HepG2 (cell line): ENCODE results near the gene ALLC. TPM values are rescaled to one million over a fixed set of nuclear protein-coding genes. Genes with fewer than 3 reads are reported as not detected.

Experiments used
- ATAC-seq: fragments of 200-7000 bp; cut with Tn5 transposase; 3 replicates; pipeline ENCODE4 v1.9.1; 2020; ENCODE audit warnings: mild to moderate bottlenecking, moderate library complexity
- BruUV-seq: library from RNA; stranded (reverse); fragments of 400-500 nt; replicated peaks from 2 replicates; lab custom pipeline; 2021; lab: Mats Ljungman, UMichigan
- CTCF ChIA-PET: fragments of 300-600 bp; formaldehyde crosslinking; extraction: SDS; loops from one replicate; lab custom pipeline; 2021; ENCODE audit warnings: low total read pairs, inconsistent platforms, low intra/inter-chr PET ratio; lab: Yijun Ruan, JAX
- POLR2A ChIA-PET: fragments of 350-600 bp; sonication (Branson Sonifier 250); formaldehyde crosslinking; loops from one replicate; lab custom pipeline; 2020; ENCODE audit warnings: antibody characterized with exemption, inconsistent platforms; lab: Yijun Ruan, JAX
- DNase-seq: peaks from one replicate; pipeline ENCODE4 v3.0.0-alpha.2; 2015; ENCODE audit warnings: low spot score
- FAIRE-seq: peaks from 3 replicates; lab custom pipeline; 2011; peaks lifted over from hg19 to GRCh38; lab: Jason Lieb, UNC
- H2AFZ ChIP-seq: one replicate; pipeline ENCODE4 v1.6.1; 2011; ENCODE audit warnings: low read length, inconsistent platforms
- H3K27ac ChIP-seq: fragments of 300-600 bp; 3 replicates; pipeline ENCODE4 v1.8.0; 2011; ENCODE audit warnings: mixed run types, mild to moderate bottlenecking, mixed read lengths, low read length, inconsistent platforms; ENCODE audit not compliant: insufficient read depth; ENCODE audit errors: extremely low read length
- H3K27me3 ChIP-seq, 2 experiments: fragments of 200-600 bp in 1 of 2; 2 replicates in 1 of 2; 3 replicates in 1 of 2; pipeline versions ENCODE4 v1.6.0 to v1.8.0; 2011; ENCODE audit warnings: low read length in 2 of 2, mild to moderate bottlenecking in 2 of 2, moderate library complexity in 2 of 2, inconsistent platforms in 1 of 2; ENCODE audit not compliant: insufficient read depth in 2 of 2, control insufficient read depth in 1 of 2
- H3K36me3 ChIP-seq, 2 experiments: fragments of 200-600 bp in 1 of 2; replicated peaks in 1 of 2; 2 replicates in 1 of 2; 3 replicates in 1 of 2; pipeline versions ENCODE4 v1.5.1 to v1.8.0; 2011; ENCODE audit warnings: low read length in 2 of 2, inconsistent platforms in 1 of 2; ENCODE audit not compliant: insufficient read depth in 2 of 2, control insufficient read depth in 1 of 2
- H3K4me1 ChIP-seq: 2 replicates; pipeline ENCODE4 v1.5.1; 2012; ENCODE audit warnings: low read length, inconsistent platforms; ENCODE audit not compliant: insufficient read depth
- H3K4me2 ChIP-seq: 2 replicates; pipeline ENCODE4 v1.6.0; 2011; ENCODE audit warnings: low read depth, low read length, inconsistent platforms
- H3K4me3 ChIP-seq, 3 experiments: fragments of 200-600 bp in 1 of 3; sonication (generic), shearing (Covaris generic) in 1 of 3; replicated peaks in 1 of 3; 2 replicates each; pipeline ENCODE4 v1.5.1; 2011 to 2016; ENCODE audit warnings: low read length in 3 of 3, inconsistent platforms in 2 of 3, low read depth in 2 of 3, mild to moderate bottlenecking in 2 of 3, control low read depth in 1 of 3, mixed read lengths in 1 of 3; ENCODE audit not compliant: insufficient read depth in 1 of 3
- H3K79me2 ChIP-seq: one replicate; pipeline ENCODE4 v1.6.1; 2011; ENCODE audit warnings: low read length, inconsistent platforms; ENCODE audit not compliant: insufficient read depth
- H3K9ac ChIP-seq: 2 replicates; pipeline ENCODE4 v1.6.0; 2011; ENCODE audit warnings: mild to moderate bottlenecking, low read depth, low read length, inconsistent platforms; ENCODE audit not compliant: insufficient read depth
- H3K9me3 ChIP-seq: 2 replicates; pipeline ENCODE4 v1.5.1; 2012; ENCODE audit warnings: mild to moderate bottlenecking, low read length
- H4K20me1 ChIP-seq: 2 replicates; pipeline ENCODE4 v1.6.0; 2011; ENCODE audit warnings: inconsistent platforms, mild to moderate bottlenecking, low read length, moderate library complexity; ENCODE audit not compliant: insufficient read depth
- MBNL3 ChIP-seq: fragments of 250-450 bp; sonication (Bioruptor Pico); conservative IDR thresholded peaks from 2 replicates; pipeline ENCODE4 v1.8.0; 2022; ENCODE audit warnings: mild to moderate bottlenecking, inconsistent platforms
- ZNF713 ChIP-seq: sonication (generic); formaldehyde crosslinking; IDR thresholded peaks from 2 replicates; pipeline ENCODE4 v1.4.0; 2020; ENCODE audit warnings: mild to moderate bottlenecking, missing genetic modification reagents
- ZZZ3 ChIP-seq: sonication (generic); formaldehyde crosslinking; IDR thresholded peaks from 2 replicates; pipeline ENCODE4 v1.4.0; 2020; ENCODE audit warnings: missing genetic modification reagents, mild to moderate bottlenecking, borderline replicate concordance
- WGBS: methylation state at CpG from one replicate; pipeline ENCODE4 v1.1.6; 2017; ENCODE audit warnings: low lambda C conversion rate; 5-methylcytosine and 5-hydroxymethylcytosine counted together
- in situ Hi-C: cut with HindIII; loops from 2 replicates; pipeline ENCODE4 v1.10.0; 2017; ENCODE audit warnings: low pct_unique_long_range_greater_than_20kb; ENCODE audit not compliant: extremely low pct_ligation_motif_present
- intact Hi-C: fragments of 100-400 bp; cut with micrococcal nuclease; formaldehyde crosslinking; loops from one replicate; pipeline ENCODE4 v1.10.0; 2022; ENCODE audit not compliant: unreplicated experiment
- polyA plus RNA-seq, 8 experiments: library from polyadenylated mRNA; depleted of rRNA in 3 of 8; stranded (reverse) in 7 of 8; unstranded in 1 of 8; fragments of >200 nt; fragmentation: Illumina TruSeq in 4 of 8; extraction: Trizol in 4 of 8; gene quantifications; 2 replicates each; pipeline versions ENCODE4 v1.2.1 to v1.2.3, GENCODE V29; 2011 to 2016; ENCODE audit warnings: low read depth in 4 of 8, missing spikeins in 1 of 8, mixed read lengths in 1 of 8; ENCODE audit not compliant: insufficient read depth in 1 of 8
- total RNA-seq, 5 experiments: library from RNA; depleted of rRNA; stranded (reverse); fragments of >200 nt; fragmentation: Illumina TruSeq; extraction: Trizol; gene quantifications; 2 replicates each; pipeline ENCODE4 v1.2.3, GENCODE V29; 2016; ENCODE audit warnings: low read depth in 1 of 5

ALLC gene
- total and polyA plus RNA-seq, 2 of the 13 experiments (the other 11 are each of a cell fraction or from before 2014, with no cell fraction given) = 0.08 to 0.11 TPM

GRCh38 chr2:3696545-3696944 is 38.5 kb downstream of the ALLC start:
- in situ Hi-C loops (no loop called here), intact Hi-C loops (no loop called here)
- FAIRE-seq (no peak), ATAC-seq (no peak)
- Histone ChIP-seq H3K9ac (no peak overlapping the region), H3K9me3 (no peaks in the 10 kb centered on the region), H2AFZ (no peak overlapping the region), H3K27me3 (peaks cover 0 to 10% of the 10 kb centered on the region in 2 experiments; a peak in 1 of 5 replicates)
- no peak for TF ChIP-seq ZZZ3 (CRISPR knock-in tag)
- no peak for TF ChIP-seq MBNL3
- TF ChIP-seq, all 625 proteins: peak for 0
- Histone ChIP-seq H3K36me3 (no peaks in the 10 kb centered on the region), H3K4me3 (no peak overlapping the region), H3K4me1 (no peaks in the 10 kb centered on the region), H4K20me1 (no peaks in the 10 kb centered on the region), H3K79me2 (no peaks in the 10 kb centered on the region), H3K4me2 (no peak overlapping the region), H3K27ac (no peak overlapping the region)
- POLR2A ChIA-PET = no interaction called here
- WGBS = 40% methylated on average over 3 of the region's 3 CpGs
- CTCF ChIA-PET = no interaction called here
- no TSS peak for BruUV-seq
- no peak for DNase-seq

- CTCF ChIA-PET = no interaction called here
- H3K4me1 ChIP-seq = no peaks in the 10 kb centered on the region
- H3K36me3 ChIP-seq = no peaks in the 10 kb centered on the region
- H3K27ac ChIP-seq = no peak overlapping the region
- no TSS peak for BruUV-seq
- no peak for ATAC-seq
- no peak overlapping the region for H3K4me2 ChIP-seq
- peaks cover 0 to 3% of the 10 kb centered on the region in 2 experiments; a peak in 1 of 5 replicates for H3K27me3 ChIP-seq
- intact Hi-C loops (no loop called here), in situ Hi-C loops (no loop called here)
- no peaks in the 10 kb centered on the region for H4K20me1 ChIP-seq
- no peak for FAIRE-seq
- no peak for TF ChIP-seq ZNF713 (CRISPR knock-in tag)
- no peaks in the 10 kb centered on the region for H3K79me2 ChIP-seq
- H3K9ac ChIP-seq = no peak overlapping the region
- no peaks in the 10 kb centered on the region for H3K9me3 ChIP-seq
- WGBS = 56% methylated on average over 5 of the region's 5 CpGs
- H2AFZ ChIP-seq = no peak overlapping the region
- POLR2A ChIA-PET = no interaction called here
- no peak for DNase-seq
- no peak overlapping the region for H3K4me3 ChIP-seq
Measured at GRCh38 chr2:3701071-3701470, 43.1 kb downstream of the ALLC start.
